Measurements from ENCODE around the gene PPM1E. TPM values are rescaled to one million over a fixed set of nuclear protein-coding genes. Genes with fewer than 3 reads are reported as not detected.

The PPM1E gene
- total and polyA plus RNA-seq, 2 of the 4 experiments (the other 2 are of a cell fraction), result under 0.01 to 0.05 TPM

- BruUV-seq (replicated peaks), result no TSS peak
- no peak overlapping the region for H4K5ac ChIP-seq (ENCODE audit: low read depth, low read length)
Measured at GRCh38 chr17:58875261-58875660, 119.6 kb downstream of the PPM1E start.

More at GRCh38 chr17:58875261-58875660, 119.6 kb downstream of the PPM1E start:
- Histone ChIP-seq H2BK20ac (ENCODE audit: low read depth, low read length) (no peak overlapping the region), H3K9me1 (ENCODE audit: insufficient read depth, low read length) (no peaks in the 10 kb centered on the region), H3K4me2 (ENCODE audit: low read depth, low read length) (no peak overlapping the region), H4K8ac (ENCODE audit: low read depth in 2 of 2, low read length in 2 of 2) (no peak overlapping the region), H2AFZ (replicated peaks; ENCODE audit: low read length, poor library complexity) (no peak overlapping the region), H3K23ac (ENCODE audit: low read depth, low read length) (no peak overlapping the region), H2BK120ac (ENCODE audit: low read depth, low read length) (no peak overlapping the region), H4K91ac (ENCODE audit: insufficient read depth, low read depth, low read length) (no peak overlapping the region), H2AK5ac (ENCODE audit: low read depth, low read length) (no peak overlapping the region), H3K27ac (ENCODE audit: insufficient read depth, low read length) (no peak overlapping the region), H3K27me3 (ENCODE audit: control insufficient read depth, insufficient read depth, low read length) (no peaks in the 10 kb centered on the region), H3K79me1 (ENCODE audit: low read depth in 1 of 2, low read length in 2 of 2) (no peaks in the 10 kb centered on the region), H4K20me1 (ENCODE audit: insufficient read depth, low read length) (no peaks in the 10 kb centered on the region), H2BK15ac (ENCODE audit: low read depth, low read length) (no peak overlapping the region), H2BK5ac (ENCODE audit: low read depth, low read length, poor library complexity, severe bottlenecking) (no peak overlapping the region), H3K9me3 (ENCODE audit: control insufficient read depth, insufficient read depth, low read length) (no peaks in the 10 kb centered on the region), H2AK9ac (replicated peaks; ENCODE audit: low read depth, low read length, poor library complexity) (no peak overlapping the region), H3K4me3 (ENCODE audit: insufficient read depth, low read depth, low read length) (no peak overlapping the region), H3K18ac (ENCODE audit: low read depth, low read length) (no peak overlapping the region), H3K9ac (ENCODE audit: low read depth, low read length) (no peak overlapping the region), H3K56ac (ENCODE audit: extremely low read depth, insufficient read depth, low read length) (no peak overlapping the region), H3K4ac (ENCODE audit: low read depth, low read length) (no peak overlapping the region), H3K4me1 (ENCODE audit: control insufficient read depth, insufficient read depth, low read length) (no peaks in the 10 kb centered on the region), H3K36me3 (ENCODE audit: control insufficient read depth, insufficient read depth, low read length) (no peaks in the 10 kb centered on the region), H3K14ac (replicated peaks; ENCODE audit: low read depth, low read length) (no peak overlapping the region)
- dilution Hi-C loops (cut with HindIII; ENCODE audit: low sequenced_read_pairs, unreplicated experiment), result no loop called here
- ATAC-seq (ENCODE audit: low read depth) (no peak), DNase-seq (no peak)
- ChIA-PET POLR2A (ENCODE audit: unreplicated experiment) (no interaction called here), CTCF (interaction anchor here (0.6 kb wide), 1 partner anchor 72 kb away, joined by 4 read pairs; no protein-coding TSS in a partner anchor)
- intact Hi-C loops (cut with micrococcal nuclease), result no loop called here
- in situ Hi-C loops (cut with MboI; ENCODE audit: low sequenced_read_pairs), result no loop called here
- TF ChIP-seq POLR2A (IDR thresholded peaks at IDR 0.05; ENCODE audit: low read depth, low read length) (no peak), FOS (IDR thresholded peaks at IDR 0.05; ENCODE audit: low read depth, low read length) (no peak), USF2 (IDR thresholded peaks at IDR 0.05; ENCODE audit: low read depth, low read length) (no peak), BHLHE40 (IDR thresholded peaks at IDR 0.05; ENCODE audit: low read depth, low read length) (no peak), NFE2L2 (IDR thresholded peaks at IDR 0.05; ENCODE audit: low read depth, low read length) (no peak), SMC3 (IDR thresholded peaks at IDR 0.05; ENCODE audit: low read depth, low read length) (no peak), CTCF (conservative IDR thresholded peaks at IDR 0.05; ENCODE audit: low read depth, low read length) (no peak), CEBPB (IDR thresholded peaks at IDR 0.05; ENCODE audit: low read depth, low read length) (no peak), RCOR1 (IDR thresholded peaks at IDR 0.05; ENCODE audit: insufficient replicate concordance, low read length) (no peak), MXI1 (IDR thresholded peaks at IDR 0.05; ENCODE audit: borderline replicate concordance, low read depth, low read length) (no peak), MAFK (IDR thresholded peaks at IDR 0.05; ENCODE audit: low read depth, low read length) (no peak), MAZ (IDR thresholded peaks at IDR 0.05; ENCODE audit: borderline replicate concordance, low read depth, low read length) (no peak)
- TF ChIP-seq, protein P1, sequence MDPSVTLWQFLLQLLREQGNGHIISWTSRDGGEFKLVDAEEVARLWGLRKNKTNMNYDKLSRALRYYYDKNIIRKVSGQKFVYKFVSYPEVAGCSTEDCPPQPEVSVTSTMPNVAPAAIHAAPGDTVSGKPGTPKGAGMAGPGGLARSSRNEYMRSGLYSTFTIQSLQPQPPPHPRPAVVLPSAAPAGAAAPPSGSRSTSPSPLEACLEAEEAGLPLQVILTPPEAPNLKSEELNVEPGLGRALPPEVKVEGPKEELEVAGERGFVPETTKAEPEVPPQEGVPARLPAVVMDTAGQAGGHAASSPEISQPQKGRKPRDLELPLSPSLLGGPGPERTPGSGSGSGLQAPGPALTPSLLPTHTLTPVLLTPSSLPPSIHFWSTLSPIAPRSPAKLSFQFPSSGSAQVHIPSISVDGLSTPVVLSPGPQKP (IDR thresholded peaks at IDR 0.05; ENCODE audit: borderline replicate concordance, low read depth, low read length), result no peak

All from IMR-90 (cell line).